ENCODE results near the gene UBR4.

The UBR4 gene

GRCh38 chr1:19037659-19038058, 172.4 kb downstream of the UBR4 start:
- 94% methylated on average over 4 of the region's 4 CpGs for WGBS
- H3K36me3 ChIP-seq (ENCODE audit: control insufficient read depth in 1 of 2, insufficient read depth in 2 of 2, low read depth in 1 of 2, low read length in 2 of 2), result no peaks in the 10 kb centered on the region
- no peak overlapping the region for H3K14ac ChIP-seq (ENCODE audit: low read length in 2 of 2)
- H3K4ac ChIP-seq (ENCODE audit: low read depth in 1 of 2, low read length in 2 of 2), result no peak overlapping the region
- no peaks in the 10 kb centered on the region for H3K9me3 ChIP-seq (ENCODE audit: control insufficient read depth, low read length)
- no peak overlapping the region for H3K9ac ChIP-seq (ENCODE audit: low read length)
- H2BK12ac ChIP-seq (ENCODE audit: low read length in 2 of 2), result no peak overlapping the region
- no peak overlapping the region for H2AK5ac ChIP-seq (ENCODE audit: low read length, severe bottlenecking)
- no peak for DNase-seq
- H3K23ac ChIP-seq (ENCODE audit: low read length in 2 of 2), result no peak overlapping the region
- H2BK5ac ChIP-seq (ENCODE audit: low read depth, low read length, poor library complexity, severe bottlenecking), result no peak overlapping the region
- no peaks in the 10 kb centered on the region for H3K4me1 ChIP-seq (ENCODE audit: control insufficient read depth, insufficient read depth, low read depth, low read length)
- H4K91ac ChIP-seq (ENCODE audit: low read length), result no peak overlapping the region
- no peak overlapping the region for H2BK15ac ChIP-seq (ENCODE audit: low read depth, poor library complexity, severe bottlenecking)
- no peak overlapping the region for H3K4me2 ChIP-seq (ENCODE audit: low read length, poor library complexity, severe bottlenecking)
- H3K27ac ChIP-seq (ENCODE audit: low read length, poor library complexity, severe bottlenecking), result no peak overlapping the region
- H3K79me1 ChIP-seq (replicated peaks; ENCODE audit: low read length, poor library complexity, severe bottlenecking), result no peaks in the 10 kb centered on the region
- H3K18ac ChIP-seq (ENCODE audit: low read depth in 1 of 2, low read length in 2 of 2), result no peak overlapping the region
- H3K4me3 ChIP-seq (ENCODE audit: insufficient read depth in 1 of 2, low read depth in 1 of 2, low read length in 2 of 2), result no peak overlapping the region
- no peak overlapping the region for H4K8ac ChIP-seq (ENCODE audit: low read length)
- H2BK120ac ChIP-seq (ENCODE audit: low read depth, low read length), result no peak overlapping the region
- no peak overlapping the region for H2AFZ ChIP-seq (ENCODE audit: low read depth, low read length)
- peaks cover 33 to 81% of the 10 kb centered on the region in 2 experiments for H3K27me3 ChIP-seq (ENCODE audit: control insufficient read depth in 1 of 2, insufficient read depth in 1 of 2, low read length in 2 of 2)

DNA sequence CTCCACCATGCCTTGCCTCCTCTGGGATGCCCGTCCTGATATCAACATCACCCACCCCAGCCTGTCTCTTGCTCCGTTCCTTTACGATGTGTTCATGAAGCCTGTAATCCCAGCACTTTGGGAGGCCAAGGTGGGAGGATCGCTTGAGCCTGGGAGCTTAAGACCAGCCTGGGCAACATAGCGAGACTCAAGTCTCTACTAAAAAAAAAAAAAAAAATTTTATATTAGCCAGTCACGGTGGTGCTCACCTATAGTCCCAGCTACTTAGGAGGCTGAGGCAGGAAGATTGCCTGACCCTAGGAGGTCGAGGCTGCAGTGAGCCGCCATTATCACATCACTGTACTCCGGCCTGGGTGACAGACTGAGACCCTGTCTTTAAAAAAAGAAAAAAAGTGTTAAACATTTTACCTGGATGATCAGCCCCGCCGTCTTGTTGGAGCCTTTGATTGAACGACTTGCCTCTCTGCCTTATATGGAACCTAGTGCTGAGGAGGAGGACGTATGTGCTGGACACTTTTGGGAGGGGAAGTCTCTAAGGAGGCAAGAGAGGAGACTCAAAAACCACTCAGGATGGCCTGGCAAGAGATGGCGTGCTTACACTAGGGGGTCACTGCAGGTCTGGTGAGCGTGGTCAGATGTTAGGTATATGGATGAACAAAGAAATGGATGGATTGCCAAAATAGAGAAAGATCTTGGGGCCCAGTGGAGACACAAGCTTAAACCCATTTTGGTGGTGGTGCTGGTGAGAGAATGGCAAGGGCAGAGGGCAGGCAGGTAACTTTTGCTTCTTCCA, 173.1 kb downstream of the UBR4 start:
- Histone ChIP-seq H2BK120ac (ENCODE audit: low read depth, low read length) (no peak overlapping the region), H4K91ac (ENCODE audit: low read length) (no peak overlapping the region), H3K27me3 (ENCODE audit: control insufficient read depth in 1 of 2, insufficient read depth in 1 of 2, low read length in 2 of 2) (peaks cover 32 to 75% of the 10 kb centered on the region in 2 experiments), H2BK15ac (ENCODE audit: low read depth, poor library complexity, severe bottlenecking) (no peak overlapping the region), H2AK5ac (ENCODE audit: low read length, severe bottlenecking) (no peak overlapping the region), H3K9me3 (ENCODE audit: control insufficient read depth, low read length) (no peaks in the 10 kb centered on the region), H3K36me3 (ENCODE audit: control insufficient read depth in 1 of 2, insufficient read depth in 2 of 2, low read depth in 1 of 2, low read length in 2 of 2) (no peaks in the 10 kb centered on the region), H2BK12ac (ENCODE audit: low read length in 2 of 2) (no peak overlapping the region), H2AFZ (ENCODE audit: low read depth, low read length) (no peak overlapping the region), H3K23ac (ENCODE audit: low read length in 2 of 2) (no peak overlapping the region), H3K9ac (ENCODE audit: low read length) (no peak overlapping the region), H4K8ac (ENCODE audit: low read length) (no peak overlapping the region), H2BK5ac (ENCODE audit: low read depth, low read length, poor library complexity, severe bottlenecking) (no peak overlapping the region), H3K79me1 (replicated peaks; ENCODE audit: low read length, poor library complexity, severe bottlenecking) (no peaks in the 10 kb centered on the region), H3K4me1 (ENCODE audit: control insufficient read depth, insufficient read depth, low read depth, low read length) (no peaks in the 10 kb centered on the region), H3K4me2 (ENCODE audit: low read length, poor library complexity, severe bottlenecking) (no peak overlapping the region), H3K18ac (ENCODE audit: low read depth in 1 of 2, low read length in 2 of 2) (no peak overlapping the region), H3K4ac (ENCODE audit: low read depth in 1 of 2, low read length in 2 of 2) (no peak overlapping the region), H3K4me3 (ENCODE audit: insufficient read depth in 1 of 2, low read depth in 1 of 2, low read length in 2 of 2) (no peak overlapping the region), H3K14ac (ENCODE audit: low read length in 2 of 2) (no peak overlapping the region), H3K27ac (ENCODE audit: low read length, poor library complexity, severe bottlenecking) (no peak overlapping the region)
- DNase-seq, result no peak
- 90% methylated on average over 15 of the region's 15 CpGs for WGBS

DNA sequence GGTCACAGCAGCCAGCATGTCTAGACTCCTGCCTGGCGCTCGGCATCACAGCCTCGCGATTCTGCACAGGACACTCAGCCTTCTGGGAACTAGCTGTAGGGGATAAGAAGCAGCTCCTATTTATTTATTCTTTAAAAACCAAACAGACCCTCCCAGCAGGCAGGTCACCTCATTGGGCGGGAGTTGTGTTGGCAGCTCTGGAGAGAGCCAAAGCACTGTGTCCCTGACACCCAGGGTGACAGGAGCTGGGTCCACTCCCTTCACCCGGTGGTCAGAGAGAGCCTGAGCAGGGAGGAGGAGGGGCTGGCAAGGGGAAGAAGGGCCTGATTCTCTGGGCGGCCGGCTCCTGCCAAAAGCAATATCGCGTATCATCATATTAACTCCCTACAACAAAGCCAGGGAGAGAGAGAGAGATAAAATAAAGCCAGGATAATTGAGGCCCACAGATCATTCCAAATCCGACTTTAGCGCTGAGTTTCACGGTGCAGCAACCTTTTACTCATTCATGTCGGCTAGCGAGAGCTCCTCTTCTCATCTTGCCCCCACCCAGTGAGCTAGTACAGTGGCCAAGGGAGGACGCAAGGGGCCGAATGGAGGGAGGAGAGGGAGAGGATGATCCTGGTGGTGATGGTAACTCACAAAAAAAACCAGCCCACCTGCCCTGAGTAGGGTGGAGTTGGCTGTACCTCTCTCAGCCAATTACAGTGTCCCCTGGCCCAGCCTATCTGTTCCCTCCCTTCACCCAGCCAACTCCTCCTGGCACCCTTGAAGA, 173.8 kb downstream of the UBR4 start:
- Histone ChIP-seq H2BK15ac (ENCODE audit: low read depth, poor library complexity, severe bottlenecking) (no peak overlapping the region), H2BK12ac (ENCODE audit: low read length in 2 of 2) (no peak overlapping the region), H3K9ac (ENCODE audit: low read length) (no peak overlapping the region), H3K27ac (ENCODE audit: low read length, poor library complexity, severe bottlenecking) (no peak overlapping the region), H3K4me1 (ENCODE audit: control insufficient read depth, insufficient read depth, low read depth, low read length) (no peaks in the 10 kb centered on the region), H3K36me3 (ENCODE audit: control insufficient read depth in 1 of 2, insufficient read depth in 2 of 2, low read depth in 1 of 2, low read length in 2 of 2) (no peaks in the 10 kb centered on the region), H3K14ac (ENCODE audit: low read length in 2 of 2) (no peak overlapping the region), H2AFZ (ENCODE audit: low read depth, low read length) (no peak overlapping the region), H3K23ac (ENCODE audit: low read length in 2 of 2) (no peak overlapping the region), H2AK5ac (ENCODE audit: low read length, severe bottlenecking) (no peak overlapping the region), H3K27me3 (ENCODE audit: control insufficient read depth in 1 of 2, insufficient read depth in 1 of 2, low read length in 2 of 2) (peaks cover 32 to 70% of the 10 kb centered on the region in 2 experiments), H3K4ac (ENCODE audit: low read depth in 1 of 2, low read length in 2 of 2) (no peak overlapping the region), H4K91ac (ENCODE audit: low read length) (no peak overlapping the region), H3K4me3 (ENCODE audit: insufficient read depth in 1 of 2, low read depth in 1 of 2, low read length in 2 of 2) (no peak overlapping the region), H3K79me1 (replicated peaks; ENCODE audit: low read length, poor library complexity, severe bottlenecking) (no peaks in the 10 kb centered on the region), H3K4me2 (ENCODE audit: low read length, poor library complexity, severe bottlenecking) (no peak overlapping the region), H3K18ac (ENCODE audit: low read depth in 1 of 2, low read length in 2 of 2) (no peak overlapping the region), H3K9me3 (ENCODE audit: control insufficient read depth, low read length) (no peaks in the 10 kb centered on the region), H4K8ac (ENCODE audit: low read length) (no peak overlapping the region), H2BK120ac (ENCODE audit: low read depth, low read length) (no peak overlapping the region), H2BK5ac (ENCODE audit: low read depth, low read length, poor library complexity, severe bottlenecking) (no peak overlapping the region)
- 95% methylated on average over 8 of the region's 17 CpGs for WGBS
- DNase-seq, result no peak

DNA sequence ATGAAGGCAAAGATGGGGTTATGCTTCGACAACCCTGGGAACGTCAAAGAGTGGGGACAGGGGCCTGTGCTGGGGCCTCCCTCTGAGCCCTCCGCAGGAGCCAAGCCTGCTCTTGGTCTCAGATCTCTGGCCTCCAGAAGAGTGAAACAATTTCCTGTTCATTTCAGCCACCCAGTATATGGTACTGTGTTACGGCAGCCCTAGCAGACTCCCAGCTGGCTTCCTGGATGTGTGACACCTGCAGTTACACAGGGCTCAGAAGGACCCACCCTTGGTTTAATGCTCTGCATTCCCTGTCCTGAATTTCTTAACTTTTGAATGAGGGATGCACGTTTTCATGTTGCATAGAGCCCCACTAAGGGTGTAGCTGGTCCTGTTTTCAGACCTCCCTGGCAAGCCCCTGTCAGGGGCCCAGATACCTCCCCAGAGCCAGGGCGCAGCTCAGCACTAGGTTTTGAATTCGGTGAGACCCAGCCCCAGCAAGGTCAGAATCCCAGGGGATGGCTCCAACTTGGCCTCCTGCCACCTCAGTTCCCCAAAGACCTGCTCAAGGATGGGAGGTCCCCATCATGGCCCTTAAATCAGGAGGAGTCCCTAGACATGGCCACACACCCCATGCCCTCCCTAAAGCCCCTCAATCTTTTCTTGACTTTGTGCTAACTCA, 174.6 kb downstream of the UBR4 start:
- Histone ChIP-seq H3K9me3 (ENCODE audit: control insufficient read depth, low read length) (no peaks in the 10 kb centered on the region), H3K23ac (ENCODE audit: low read length in 2 of 2) (no peak overlapping the region), H3K4ac (ENCODE audit: low read depth in 1 of 2, low read length in 2 of 2) (no peak overlapping the region), H2BK120ac (ENCODE audit: low read depth, low read length) (no peak overlapping the region), H3K9ac (ENCODE audit: low read length) (no peak overlapping the region), H2AK5ac (ENCODE audit: low read length, severe bottlenecking) (no peak overlapping the region), H3K4me1 (ENCODE audit: control insufficient read depth, insufficient read depth, low read depth, low read length) (no peaks in the 10 kb centered on the region), H4K8ac (ENCODE audit: low read length) (no peak overlapping the region), H2BK12ac (ENCODE audit: low read length in 2 of 2) (no peak overlapping the region), H3K27me3 (ENCODE audit: control insufficient read depth in 1 of 2, insufficient read depth in 1 of 2, low read length in 2 of 2) (peaks cover 27 to 63% of the 10 kb centered on the region in 2 experiments), H4K91ac (ENCODE audit: low read length) (no peak overlapping the region), H2BK15ac (ENCODE audit: low read depth, poor library complexity, severe bottlenecking) (no peak overlapping the region), H3K14ac (ENCODE audit: low read length in 2 of 2) (no peak overlapping the region), H3K18ac (ENCODE audit: low read depth in 1 of 2, low read length in 2 of 2) (no peak overlapping the region), H2BK5ac (ENCODE audit: low read depth, low read length, poor library complexity, severe bottlenecking) (no peak overlapping the region), H3K4me3 (ENCODE audit: insufficient read depth in 1 of 2, low read depth in 1 of 2, low read length in 2 of 2) (no peak overlapping the region), H3K4me2 (ENCODE audit: low read length, poor library complexity, severe bottlenecking) (no peak overlapping the region), H3K27ac (ENCODE audit: low read length, poor library complexity, severe bottlenecking) (no peak overlapping the region), H3K79me1 (replicated peaks; ENCODE audit: low read length, poor library complexity, severe bottlenecking) (no peaks in the 10 kb centered on the region), H3K36me3 (ENCODE audit: control insufficient read depth in 1 of 2, insufficient read depth in 2 of 2, low read depth in 1 of 2, low read length in 2 of 2) (no peaks in the 10 kb centered on the region), H2AFZ (ENCODE audit: low read depth, low read length) (no peak overlapping the region)
- no peak for DNase-seq
- WGBS, result 75% methylated on average over 7 of the region's 7 CpGs

Data from mesenchymal stem cell (in vitro differentiated cells and primary cell).